ENCODE data around the gene CD69. TPM values are rescaled to one million over a fixed set of nuclear protein-coding genes. Genes with fewer than 3 reads are reported as not detected.

Gene CD69
- total and polyA plus RNA-seq, 4 donors, result 1.3 to 2.7 (median 1.7) TPM

DNA sequence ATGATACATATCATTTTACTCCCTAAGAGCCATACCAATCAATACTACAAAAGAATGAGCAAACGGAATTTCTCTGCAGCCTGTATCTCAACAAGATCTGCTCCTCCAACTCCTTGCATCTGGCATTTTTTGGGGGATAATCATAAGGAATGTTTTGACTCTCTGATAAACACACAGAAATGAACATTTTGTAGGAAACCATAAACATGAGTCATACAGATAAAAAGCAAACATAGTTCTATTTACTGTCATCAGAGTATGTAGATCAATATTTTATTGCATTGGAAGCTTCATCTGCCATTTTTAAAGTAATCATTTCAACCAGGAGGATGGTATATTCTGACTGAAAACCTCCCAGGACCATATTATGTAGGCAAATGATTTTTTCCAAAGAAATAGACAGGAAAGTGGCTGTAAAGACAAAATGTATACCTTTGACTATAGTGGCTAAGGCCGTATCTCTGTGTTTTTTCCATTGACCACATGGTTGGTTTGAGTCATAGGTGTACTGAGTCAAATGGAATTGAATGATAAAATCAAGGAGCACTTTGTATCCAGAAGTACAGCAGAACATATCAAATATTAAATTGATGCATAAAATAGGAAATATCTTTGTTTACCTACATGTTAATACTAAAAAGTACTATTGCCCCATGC, 32.4 kb upstream of the CD69 start (continued):
- TF ChIP-seq SP1 (IDR thresholded peaks at IDR 0.05) (no peak), TAF1 (conservative IDR thresholded peaks at IDR 0.05) (no peak), NR2F2 (IDR thresholded peaks at IDR 0.05) (no peak), JUND (IDR thresholded peaks at IDR 0.05) (no peak)

DNA sequence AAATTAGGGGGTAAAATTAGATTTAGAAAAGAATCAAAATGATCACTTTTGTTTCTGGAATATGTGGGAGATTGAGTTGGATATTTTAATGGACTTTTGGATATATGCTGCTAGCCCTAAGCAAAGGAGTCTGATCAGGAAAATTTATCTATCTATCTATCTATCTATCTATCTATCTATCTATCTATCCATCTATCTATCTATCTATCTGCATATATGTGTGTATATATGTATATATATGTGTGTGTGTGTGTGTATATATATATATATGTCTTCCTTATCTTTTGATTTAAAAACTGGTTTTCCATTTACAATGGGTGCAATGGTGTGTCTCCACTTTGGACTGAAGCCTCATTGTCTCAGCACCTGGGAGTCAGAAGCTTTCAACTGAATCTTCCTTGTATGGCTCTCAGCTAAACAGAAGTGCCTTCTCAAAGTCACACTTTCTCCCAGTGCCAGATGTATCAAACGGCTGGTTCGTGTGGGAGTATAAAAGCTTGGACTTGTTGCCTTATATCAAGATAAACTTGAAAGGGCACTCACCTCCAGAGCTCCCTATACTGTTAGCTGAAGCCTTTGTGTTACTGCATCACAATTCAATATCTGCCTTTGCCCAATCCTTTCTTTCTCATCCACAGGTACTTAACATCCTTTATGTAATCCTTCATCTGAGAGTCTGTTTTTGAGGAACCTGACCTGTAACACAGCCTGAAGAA, 31.6 kb upstream of the CD69 start:
- 51% methylated on average over 2 of the region's 2 CpGs for WGBS
- DNase-seq (ENCODE audit: low spot score), result no peak
- Histone ChIP-seq H3K9ac (ENCODE audit: low read depth in 1 of 2, low read length in 2 of 2) (no peak overlapping the region), H3K27ac (ENCODE audit: low read depth in 1 of 2, low read length in 2 of 2) (no peak overlapping the region), H3K27me3 (ENCODE audit: control insufficient read depth in 4 of 4, insufficient read depth in 4 of 4, low read length in 3 of 4) (no peaks in the 10 kb centered on the region), H3K4me3 (ENCODE audit: low read depth in 1 of 3, low read length in 3 of 3) (no peak overlapping the region), H3K4me1 (ENCODE audit: control insufficient read depth in 4 of 4, insufficient read depth in 4 of 4, low read length in 3 of 4) (no peaks in the 10 kb centered on the region), H3K9me3 (ENCODE audit: control insufficient read depth in 4 of 4, low read length in 3 of 4) (no peaks in the 10 kb centered on the region), H3K36me3 (ENCODE audit: control insufficient read depth in 4 of 4, insufficient read depth in 3 of 4, low read depth in 1 of 4, low read length in 3 of 4) (no peaks in the 10 kb centered on the region)
- TF ChIP-seq, protein P1, sequence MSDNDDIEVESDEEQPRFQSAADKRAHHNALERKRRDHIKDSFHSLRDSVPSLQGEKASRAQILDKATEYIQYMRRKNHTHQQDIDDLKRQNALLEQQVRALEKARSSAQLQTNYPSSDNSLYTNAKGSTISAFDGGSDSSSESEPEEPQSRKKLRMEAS (IDR thresholded peaks at IDR 0.05), result no peak
- no peak for TF ChIP-seq FOXA2 (IDR thresholded peaks at IDR 0.05)
- TF ChIP-seq FOXA1 (IDR thresholded peaks at IDR 0.05), result no peak
- no peak for TF ChIP-seq JUND (IDR thresholded peaks at IDR 0.05)
- no peak for TF ChIP-seq GABPA (IDR thresholded peaks at IDR 0.05 in 1 of 2, conservative IDR thresholded peaks at IDR 0.05 in 1 of 2)
- TF ChIP-seq, protein P2, sequence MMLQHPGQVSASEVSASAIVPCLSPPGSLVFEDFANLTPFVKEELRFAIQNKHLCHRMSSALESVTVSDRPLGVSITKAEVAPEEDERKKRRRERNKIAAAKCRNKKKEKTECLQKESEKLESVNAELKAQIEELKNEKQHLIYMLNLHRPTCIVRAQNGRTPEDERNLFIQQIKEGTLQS (IDR thresholded peaks at IDR 0.05), result no peak
- TF ChIP-seq HNF4G (IDR thresholded peaks at IDR 0.05), result no peak
- no peak for TF ChIP-seq RXRA (IDR thresholded peaks at IDR 0.05)
- TF ChIP-seq, protein P3, sequence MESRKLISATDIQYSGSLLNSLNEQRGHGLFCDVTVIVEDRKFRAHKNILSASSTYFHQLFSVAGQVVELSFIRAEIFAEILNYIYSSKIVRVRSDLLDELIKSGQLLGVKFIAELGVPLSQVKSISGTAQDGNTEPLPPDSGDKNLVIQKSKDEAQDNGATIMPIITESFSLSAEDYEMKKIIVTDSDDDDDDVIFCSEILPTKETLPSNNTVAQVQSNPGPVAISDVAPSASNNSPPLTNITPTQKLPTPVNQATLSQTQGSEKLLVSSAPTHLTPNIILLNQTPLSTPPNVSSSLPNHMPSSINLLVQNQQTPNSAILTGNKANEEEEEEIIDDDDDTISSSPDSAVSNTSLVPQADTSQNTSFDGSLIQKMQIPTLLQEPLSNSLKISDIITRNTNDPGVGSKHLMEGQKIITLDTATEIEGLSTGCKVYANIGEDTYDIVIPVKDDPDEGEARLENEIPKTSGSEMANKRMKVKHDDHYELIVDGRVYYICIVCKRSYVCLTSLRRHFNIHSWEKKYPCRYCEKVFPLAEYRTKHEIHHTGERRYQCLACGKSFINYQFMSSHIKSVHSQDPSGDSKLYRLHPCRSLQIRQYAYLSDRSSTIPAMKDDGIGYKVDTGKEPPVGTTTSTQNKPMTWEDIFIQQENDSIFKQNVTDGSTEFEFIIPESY (IDR thresholded peaks at IDR 0.05), result no peak
- TF ChIP-seq NR2F2 (IDR thresholded peaks at IDR 0.05), result no peak
- TF ChIP-seq TAF1 (conservative IDR thresholded peaks at IDR 0.05), result no peak
- TF ChIP-seq SP1 (IDR thresholded peaks at IDR 0.05), result no peak

DNA sequence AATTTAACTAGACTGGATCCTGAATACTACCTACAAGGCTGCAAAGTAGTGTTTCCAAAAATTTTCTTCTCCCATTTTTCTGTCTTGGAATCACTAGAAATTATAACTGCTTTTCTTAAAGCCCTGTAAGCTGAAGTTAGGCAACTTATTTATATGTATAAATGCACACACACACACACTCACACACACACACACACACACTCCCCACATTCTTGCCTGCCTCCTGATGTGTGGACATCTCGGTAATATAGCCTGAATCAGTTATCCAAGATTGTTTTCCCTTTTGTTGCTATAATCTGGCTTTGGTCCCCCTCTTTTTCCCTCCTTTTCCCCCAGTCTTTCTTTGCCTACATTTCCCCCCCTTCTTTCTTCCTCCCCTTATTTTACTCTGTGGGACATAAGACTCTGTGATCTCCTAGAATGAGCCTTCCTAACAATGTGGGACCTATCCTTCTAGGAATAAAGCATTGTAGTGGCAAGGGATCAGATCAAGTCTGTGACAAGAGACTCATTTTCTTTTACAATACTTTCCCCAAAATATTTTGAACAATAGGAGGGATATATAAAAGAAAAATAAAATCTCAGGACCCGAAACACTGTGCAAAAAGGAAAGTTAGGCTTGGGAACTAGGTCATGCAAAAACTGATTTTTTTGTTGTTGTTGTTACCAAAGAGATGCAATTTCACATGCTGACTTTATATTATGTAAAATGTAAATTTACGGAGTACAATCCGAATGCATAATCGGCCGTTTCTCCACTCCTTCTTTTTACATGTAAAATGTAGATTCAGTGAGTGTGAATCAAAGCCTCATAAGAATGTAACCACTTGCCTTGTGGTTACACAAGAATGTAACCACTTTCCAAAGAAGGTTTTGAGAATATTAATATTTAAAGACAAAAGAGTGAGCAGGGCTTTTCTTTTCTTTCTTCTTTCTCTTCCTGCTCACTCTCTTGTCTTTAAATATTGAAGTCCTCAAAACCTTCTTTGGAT, 26.3 kb upstream of the CD69 start:
- H3K9me3 ChIP-seq (ENCODE audit: control insufficient read depth in 4 of 4, low read length in 3 of 4), result no peaks in the 10 kb centered on the region
- H3K4me1 ChIP-seq (ENCODE audit: control insufficient read depth in 4 of 4, insufficient read depth in 4 of 4, low read length in 3 of 4), result no peaks in the 10 kb centered on the region
- H3K9ac ChIP-seq (ENCODE audit: low read depth in 1 of 2, low read length in 2 of 2), result no peak overlapping the region
- WGBS, result 77% methylated on average over 6 of the region's 6 CpGs
- H3K27me3 ChIP-seq (ENCODE audit: control insufficient read depth in 4 of 4, insufficient read depth in 4 of 4, low read length in 3 of 4), result no peaks in the 10 kb centered on the region
- H3K27ac ChIP-seq (ENCODE audit: low read depth in 1 of 2, low read length in 2 of 2), result no peak overlapping the region
- H3K4me3 ChIP-seq (ENCODE audit: low read depth in 1 of 3, low read length in 3 of 3), result no peak overlapping the region
- no peak for DNase-seq (ENCODE audit: low spot score)
- H3K36me3 ChIP-seq (ENCODE audit: control insufficient read depth in 4 of 4, insufficient read depth in 3 of 4, low read depth in 1 of 4, low read length in 3 of 4), result no peaks in the 10 kb centered on the region
- TF ChIP-seq RXRA (IDR thresholded peaks at IDR 0.05) (no peak), RAD21 (IDR thresholded peaks at IDR 0.05) (no peak), HNF4A (conservative IDR thresholded peaks at IDR 0.05) (no peak), NR2F2 (IDR thresholded peaks at IDR 0.05) (no peak), JUND (IDR thresholded peaks at IDR 0.05) (no peak), FOXA1 (IDR thresholded peaks at IDR 0.05) (no peak), GABPA (IDR thresholded peaks at IDR 0.05 in 1 of 2, conservative IDR thresholded peaks at IDR 0.05 in 1 of 2) (no peak), SP1 (IDR thresholded peaks at IDR 0.05) (no peak)
- TF ChIP-seq, protein P4, sequence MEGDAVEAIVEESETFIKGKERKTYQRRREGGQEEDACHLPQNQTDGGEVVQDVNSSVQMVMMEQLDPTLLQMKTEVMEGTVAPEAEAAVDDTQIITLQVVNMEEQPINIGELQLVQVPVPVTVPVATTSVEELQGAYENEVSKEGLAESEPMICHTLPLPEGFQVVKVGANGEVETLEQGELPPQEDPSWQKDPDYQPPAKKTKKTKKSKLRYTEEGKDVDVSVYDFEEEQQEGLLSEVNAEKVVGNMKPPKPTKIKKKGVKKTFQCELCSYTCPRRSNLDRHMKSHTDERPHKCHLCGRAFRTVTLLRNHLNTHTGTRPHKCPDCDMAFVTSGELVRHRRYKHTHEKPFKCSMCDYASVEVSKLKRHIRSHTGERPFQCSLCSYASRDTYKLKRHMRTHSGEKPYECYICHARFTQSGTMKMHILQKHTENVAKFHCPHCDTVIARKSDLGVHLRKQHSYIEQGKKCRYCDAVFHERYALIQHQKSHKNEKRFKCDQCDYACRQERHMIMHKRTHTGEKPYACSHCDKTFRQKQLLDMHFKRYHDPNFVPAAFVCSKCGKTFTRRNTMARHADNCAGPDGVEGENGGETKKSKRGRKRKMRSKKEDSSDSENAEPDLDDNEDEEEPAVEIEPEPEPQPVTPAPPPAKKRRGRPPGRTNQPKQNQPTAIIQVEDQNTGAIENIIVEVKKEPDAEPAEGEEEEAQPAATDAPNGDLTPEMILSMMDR (IDR thresholded peaks at IDR 0.05; ENCODE audit: low read depth, low read length, missing input control), result no peak
- TF ChIP-seq, protein P5, sequence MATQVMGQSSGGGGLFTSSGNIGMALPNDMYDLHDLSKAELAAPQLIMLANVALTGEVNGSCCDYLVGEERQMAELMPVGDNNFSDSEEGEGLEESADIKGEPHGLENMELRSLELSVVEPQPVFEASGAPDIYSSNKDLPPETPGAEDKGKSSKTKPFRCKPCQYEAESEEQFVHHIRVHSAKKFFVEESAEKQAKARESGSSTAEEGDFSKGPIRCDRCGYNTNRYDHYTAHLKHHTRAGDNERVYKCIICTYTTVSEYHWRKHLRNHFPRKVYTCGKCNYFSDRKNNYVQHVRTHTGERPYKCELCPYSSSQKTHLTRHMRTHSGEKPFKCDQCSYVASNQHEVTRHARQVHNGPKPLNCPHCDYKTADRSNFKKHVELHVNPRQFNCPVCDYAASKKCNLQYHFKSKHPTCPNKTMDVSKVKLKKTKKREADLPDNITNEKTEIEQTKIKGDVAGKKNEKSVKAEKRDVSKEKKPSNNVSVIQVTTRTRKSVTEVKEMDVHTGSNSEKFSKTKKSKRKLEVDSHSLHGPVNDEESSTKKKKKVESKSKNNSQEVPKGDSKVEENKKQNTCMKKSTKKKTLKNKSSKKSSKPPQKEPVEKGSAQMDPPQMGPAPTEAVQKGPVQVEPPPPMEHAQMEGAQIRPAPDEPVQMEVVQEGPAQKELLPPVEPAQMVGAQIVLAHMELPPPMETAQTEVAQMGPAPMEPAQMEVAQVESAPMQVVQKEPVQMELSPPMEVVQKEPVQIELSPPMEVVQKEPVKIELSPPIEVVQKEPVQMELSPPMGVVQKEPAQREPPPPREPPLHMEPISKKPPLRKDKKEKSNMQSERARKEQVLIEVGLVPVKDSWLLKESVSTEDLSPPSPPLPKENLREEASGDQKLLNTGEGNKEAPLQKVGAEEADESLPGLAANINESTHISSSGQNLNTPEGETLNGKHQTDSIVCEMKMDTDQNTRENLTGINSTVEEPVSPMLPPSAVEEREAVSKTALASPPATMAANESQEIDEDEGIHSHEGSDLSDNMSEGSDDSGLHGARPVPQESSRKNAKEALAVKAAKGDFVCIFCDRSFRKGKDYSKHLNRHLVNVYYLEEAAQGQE (IDR thresholded peaks at IDR 0.05), result no peak
- TF ChIP-seq, protein P3 (IDR thresholded peaks at IDR 0.05), result no peak
